ENCODE data around the gene GADD45G. TPM values are rescaled to one million over a fixed set of nuclear protein-coding genes. Genes with fewer than 3 reads are reported as not detected.

The GADD45G gene
- total and polyA plus RNA-seq, 2 of the 4 experiments (the other 2 are of a cell fraction): 0.15 TPM; not detected in 1

- dilution Hi-C loops (cut with HindIII; ENCODE audit: low sequenced_read_pairs, unreplicated experiment): no loop called here
- Histone ChIP-seq H4K5ac (ENCODE audit: low read depth, low read length) (no peak overlapping the region), H3K4ac (ENCODE audit: low read depth, low read length) (no peak overlapping the region), H3K4me3 (ENCODE audit: insufficient read depth, low read depth, low read length) (no peak overlapping the region), H3K4me2 (ENCODE audit: low read depth, low read length) (no peak overlapping the region), H3K56ac (ENCODE audit: extremely low read depth, insufficient read depth, low read length) (no peak overlapping the region), H4K8ac (ENCODE audit: low read depth in 2 of 2, low read length in 2 of 2) (no peak overlapping the region), H3K9me3 (ENCODE audit: control insufficient read depth, insufficient read depth, low read length) (no peaks in the 10 kb centered on the region), H2AK9ac (replicated peaks; ENCODE audit: low read depth, low read length, poor library complexity) (no peak overlapping the region), H3K9me1 (ENCODE audit: insufficient read depth, low read length) (no peaks in the 10 kb centered on the region), H3K9ac (ENCODE audit: low read depth, low read length) (no peak overlapping the region), H3K27me3 (ENCODE audit: control insufficient read depth, insufficient read depth, low read length) (peaks cover 1% of the 10 kb centered on the region; the same call in 1 of the 2 replicates), H3K27ac (ENCODE audit: insufficient read depth, low read length) (no peak overlapping the region), H2AK5ac (ENCODE audit: low read depth, low read length) (no peak overlapping the region), H3K36me3 (ENCODE audit: control insufficient read depth, insufficient read depth, low read length) (no peaks in the 10 kb centered on the region), H3K79me1 (ENCODE audit: low read depth in 1 of 2, low read length in 2 of 2) (no peaks in the 10 kb centered on the region), H4K91ac (ENCODE audit: insufficient read depth, low read depth, low read length) (no peak overlapping the region), H4K20me1 (ENCODE audit: insufficient read depth, low read length) (no peaks in the 10 kb centered on the region), H3K4me1 (ENCODE audit: control insufficient read depth, insufficient read depth, low read length) (no peaks in the 10 kb centered on the region), H3K14ac (replicated peaks; ENCODE audit: low read depth, low read length) (no peak overlapping the region), H3K23ac (ENCODE audit: low read depth, low read length) (no peak overlapping the region), H2BK15ac (ENCODE audit: low read depth, low read length) (no peak overlapping the region), H3K18ac (ENCODE audit: low read depth, low read length) (no peak overlapping the region), H2BK20ac (ENCODE audit: low read depth, low read length) (no peak overlapping the region), H2BK120ac (ENCODE audit: low read depth, low read length) (no peak overlapping the region), H2BK5ac (ENCODE audit: low read depth, low read length, poor library complexity, severe bottlenecking) (no peak overlapping the region), H2AFZ (replicated peaks; ENCODE audit: low read length, poor library complexity) (no peak overlapping the region)
- intact Hi-C loops (cut with micrococcal nuclease): no loop called here
- no peak for TF ChIP-seq SMC3 (IDR thresholded peaks at IDR 0.05; ENCODE audit: low read depth, low read length)
- no peak for TF ChIP-seq USF2 (IDR thresholded peaks at IDR 0.05; ENCODE audit: low read depth, low read length)
- TF ChIP-seq RFX5 (IDR thresholded peaks at IDR 0.05; ENCODE audit: low read depth, low read length): no peak
- no peak for TF ChIP-seq POLR2A (IDR thresholded peaks at IDR 0.05; ENCODE audit: low read depth, low read length)
- TF ChIP-seq NFE2L2 (IDR thresholded peaks at IDR 0.05; ENCODE audit: low read depth, low read length): no peak
- no peak for TF ChIP-seq FOS (IDR thresholded peaks at IDR 0.05; ENCODE audit: low read depth, low read length)
- TF ChIP-seq CTCF (conservative IDR thresholded peaks at IDR 0.05; ENCODE audit: low read depth, low read length): no peak
- TF ChIP-seq RAD21 (IDR thresholded peaks at IDR 0.05; ENCODE audit: low read length): no peak
- TF ChIP-seq CHD1 (IDR thresholded peaks at IDR 0.05; ENCODE audit: low read depth, low read length): no peak
- TF ChIP-seq MAFK (IDR thresholded peaks at IDR 0.05; ENCODE audit: low read depth, low read length): no peak
- no peak for TF ChIP-seq CEBPB (IDR thresholded peaks at IDR 0.05; ENCODE audit: low read depth, low read length)
- no peak for TF ChIP-seq MXI1 (IDR thresholded peaks at IDR 0.05; ENCODE audit: borderline replicate concordance, low read depth, low read length)
- no peak for TF ChIP-seq ELK1 (IDR thresholded peaks at IDR 0.05; ENCODE audit: borderline replicate concordance, low read depth, low read length)
- BruUV-seq (replicated peaks): no TSS peak
- CTCF ChIA-PET: no interaction called here
- in situ Hi-C loops (cut with MboI; ENCODE audit: low sequenced_read_pairs): no loop called here
- no peak for DNase-seq
- no peak for ATAC-seq (ENCODE audit: low read depth)
- no CpG with 5 or more reads among the region's 5 CpGs for WGBS, 2 experiments (ENCODE audit: extremely low coverage in 2 of 2, insufficient read length in 1 of 2)
- POLR2A ChIA-PET (ENCODE audit: unreplicated experiment): no interaction called here
Observed at GRCh38 chr9:89638359-89638758, 33.5 kb downstream of the GADD45G start.
